ENCODE measurements around the gene CKS2.
"Not testable (repeated sequence)": the region's sequence is repeated elsewhere in the genome, so short reads cannot be mapped to it uniquely, and the experiment has no call there.

CKS2 gene

DNA sequence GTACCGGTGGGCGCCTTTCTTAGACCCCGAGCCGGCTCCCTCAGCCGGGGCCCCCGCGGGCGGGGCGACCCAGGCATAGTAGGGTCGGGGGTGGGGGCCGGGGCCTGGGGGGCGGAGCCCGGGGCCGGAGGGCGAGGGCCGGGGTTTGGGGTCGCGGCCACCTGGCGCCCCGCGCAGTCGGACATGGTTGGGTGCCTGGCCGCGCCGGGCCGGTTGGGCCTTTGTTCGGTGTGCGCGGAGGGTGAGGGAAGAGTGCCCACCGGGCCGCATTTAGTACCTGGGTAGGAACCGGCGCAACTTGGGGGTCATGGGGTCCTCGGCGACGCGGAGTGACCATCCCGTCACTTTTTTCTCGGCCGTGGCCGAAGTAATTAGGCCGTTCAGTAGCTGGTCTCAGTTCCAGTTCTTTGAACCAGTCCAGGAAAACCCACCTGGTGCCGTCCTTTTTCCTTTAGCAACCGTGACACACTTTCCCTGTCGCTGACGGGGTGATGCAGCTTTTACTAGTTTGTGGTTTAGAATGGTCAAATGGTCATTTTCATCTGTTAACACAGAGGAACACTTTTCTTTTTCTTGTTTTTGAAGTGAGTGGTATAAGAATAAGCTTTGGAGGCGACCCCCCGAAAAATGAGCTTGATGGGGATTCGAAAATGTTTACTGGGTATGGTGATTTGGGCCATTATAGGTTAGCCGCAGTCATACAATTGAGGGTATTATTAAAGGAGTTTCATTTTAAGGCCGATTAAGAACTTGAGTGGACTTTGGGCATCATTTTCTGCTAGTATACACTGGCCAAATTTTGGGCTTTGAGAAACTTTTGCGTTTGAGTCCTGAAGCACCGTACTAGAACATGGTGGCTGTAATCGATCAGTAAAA, 589 bp downstream of the CKS2 start:
- DNase-seq (ENCODE audit: low read depth) = peak; percentile 3

DNA sequence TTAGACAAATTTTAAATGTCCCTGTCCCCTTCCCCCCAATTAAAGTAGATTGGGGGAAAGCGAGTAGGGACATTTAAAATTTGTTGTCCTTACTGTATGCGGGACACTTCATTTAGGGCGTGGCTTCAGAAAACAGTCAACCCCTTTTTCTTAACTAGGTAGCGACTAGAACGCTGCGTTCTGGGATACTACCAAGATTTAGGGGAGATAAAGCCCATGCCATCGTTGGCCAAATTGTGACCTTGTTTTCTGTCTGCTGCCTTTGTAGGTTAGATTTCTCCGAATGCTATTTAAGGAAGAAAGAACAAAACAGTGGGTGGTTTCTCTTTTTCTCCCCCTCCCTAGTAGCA, 1.2 kb downstream of the CKS2 start:
- no peak for DNase-seq (ENCODE audit: low read depth)

DNA sequence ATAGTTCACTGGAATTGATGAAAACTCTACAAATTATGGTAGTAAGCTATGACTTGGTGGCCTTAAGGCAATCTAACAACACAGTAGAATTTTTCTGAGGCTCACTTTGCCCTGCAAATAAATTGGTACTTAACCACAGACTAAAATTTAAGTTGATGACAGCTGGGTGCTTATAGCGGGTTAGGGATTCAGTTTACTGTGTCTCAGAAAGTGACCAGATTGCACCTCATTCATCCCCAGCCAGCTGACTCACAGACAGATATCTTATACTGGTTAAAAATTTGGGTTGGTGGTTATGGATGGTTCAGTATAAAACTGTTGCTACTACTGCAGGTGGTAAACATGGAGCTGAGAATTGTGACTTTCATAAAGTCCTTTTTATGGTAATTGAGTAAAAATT, 2.8 kb downstream of the CKS2 start:
- no peak for DNase-seq (ENCODE audit: low read depth)

GRCh38 chr9:89314955-89315354, 4.0 kb downstream of the CKS2 start:
- no peak for DNase-seq (ENCODE audit: low read depth)

DNA sequence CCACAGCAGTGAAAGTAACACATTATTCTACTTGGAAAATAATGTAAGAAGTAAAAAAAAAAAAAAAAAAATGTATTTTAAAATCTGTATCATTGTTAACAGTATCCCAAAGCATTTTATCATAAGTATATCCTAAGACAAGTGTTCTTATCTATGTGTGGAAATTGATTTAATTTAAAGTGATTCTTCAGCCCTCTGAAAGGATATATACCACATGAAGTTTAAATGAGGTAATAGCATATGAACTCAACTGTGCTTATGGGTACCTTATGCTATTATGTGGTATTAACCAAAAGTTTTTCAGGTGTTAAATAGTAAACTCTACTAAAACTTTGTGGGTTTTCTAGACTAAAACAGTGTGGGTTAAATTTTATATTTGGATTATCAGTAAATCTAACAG, 4.5 kb downstream of the CKS2 start:
- DNase-seq (ENCODE audit: low read depth) = no peak

DNA sequence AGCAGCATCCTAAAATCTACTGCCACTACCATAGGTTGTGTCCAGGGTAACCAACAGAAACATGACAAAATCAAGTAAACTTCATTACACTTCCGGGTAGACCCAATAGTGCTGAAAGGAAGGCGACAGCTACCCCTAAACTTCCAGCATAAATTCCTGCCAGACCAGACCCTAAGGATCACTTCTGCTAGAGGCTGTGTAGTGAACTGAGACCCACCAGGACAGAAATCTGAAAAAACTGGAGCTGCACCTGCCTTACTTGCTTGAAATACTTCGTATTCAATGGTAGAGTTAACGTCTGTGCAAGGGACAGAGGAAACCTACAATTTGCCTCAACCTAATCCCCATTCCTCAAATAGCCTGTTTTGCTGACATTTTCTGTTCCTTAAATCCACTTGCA, 6.3 kb downstream of the CKS2 start:
- no peak for DNase-seq (ENCODE audit: low read depth)

GRCh38 chr9:89318123-89319014, 7.4 kb downstream of the CKS2 start, which contains the start of gene SECISBP2:
TSS of gene SECISBP2 (plus strand) at chr9:89318500. CDS start at chr9:89318577, 77 bp downstream.
- DNase-seq (ENCODE audit: low read depth) = peak; percentile 88

GRCh38 chr9:89319015-89319905, 8.3 kb downstream of the CKS2 start:
- no peak for DNase-seq (ENCODE audit: low read depth)

GRCh38 chr9:89323390-89323789, 12.4 kb downstream of the CKS2 start:
- no peak for DNase-seq (ENCODE audit: low read depth)

GRCh38 chr9:89325733-89326132, 14.7 kb downstream of the CKS2 start:
- DNase-seq (ENCODE audit: low read depth) = no peak

- DNase-seq (ENCODE audit: low read depth) = no peak
These were observed 17.1 kb downstream of the CKS2 start for GRCh38 chr9:89328064-89328463.

DNA sequence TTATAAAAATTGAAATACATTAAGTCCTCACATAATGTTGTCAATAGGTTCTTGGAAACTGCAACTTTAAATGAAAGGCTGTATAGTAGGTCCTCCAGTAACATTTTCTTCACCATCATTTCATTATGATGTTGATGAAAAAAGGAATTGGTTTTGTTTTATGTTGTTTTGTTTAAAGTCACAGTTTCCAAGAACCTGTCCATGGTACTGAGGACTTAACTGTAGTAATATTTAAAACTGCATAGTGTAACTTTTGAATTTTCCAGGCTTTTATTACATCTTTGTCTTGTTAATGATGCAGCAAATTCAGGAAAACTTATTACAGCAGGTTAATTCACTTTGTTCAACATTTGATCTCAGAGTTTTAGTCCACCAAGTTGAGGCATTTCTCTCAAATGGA, 18.9 kb downstream of the CKS2 start:
- no peak for DNase-seq (ENCODE audit: low read depth)

DNA sequence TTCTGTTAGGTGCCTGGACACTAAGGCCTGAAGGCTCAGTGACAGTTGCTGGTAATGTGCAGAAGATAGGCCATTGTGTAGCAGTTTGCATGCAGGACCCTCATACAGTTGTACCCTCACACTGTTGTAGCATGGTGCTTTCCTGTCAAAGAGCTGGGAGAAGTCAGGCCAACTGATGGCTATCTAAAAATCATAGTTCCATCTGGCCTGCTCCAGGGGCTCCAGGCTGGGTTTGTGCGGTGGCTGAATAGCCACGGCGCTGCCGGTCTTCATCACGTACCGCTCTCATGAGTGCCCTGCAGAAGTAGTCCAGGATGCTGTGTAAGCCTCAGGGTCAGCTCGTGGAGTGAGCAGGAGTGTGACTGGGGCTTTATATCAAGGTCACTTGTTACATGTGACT, 19.5 kb downstream of the CKS2 start:
- no peak for DNase-seq (ENCODE audit: low read depth)

DNA sequence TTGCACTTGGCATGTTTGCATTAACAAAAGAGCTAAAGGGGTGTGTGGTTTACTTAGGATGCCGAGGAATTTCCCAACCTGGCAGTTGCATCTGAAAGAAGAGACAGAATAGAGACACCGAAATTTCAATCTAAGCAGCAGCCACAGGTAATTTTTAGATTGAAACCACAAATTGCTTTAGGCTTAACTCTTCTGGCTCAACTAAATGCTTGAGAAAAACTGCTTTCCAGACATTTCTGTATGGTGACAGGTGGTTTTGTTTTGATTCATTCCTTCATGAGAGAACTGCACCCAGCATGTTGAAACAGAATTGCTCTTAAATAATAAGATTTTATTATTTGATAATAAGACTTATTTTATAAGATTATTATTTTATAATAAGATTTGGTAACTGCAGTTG, 28.8 kb downstream of the CKS2 start:
- DNase-seq (ENCODE audit: low read depth) = no peak

DNA sequence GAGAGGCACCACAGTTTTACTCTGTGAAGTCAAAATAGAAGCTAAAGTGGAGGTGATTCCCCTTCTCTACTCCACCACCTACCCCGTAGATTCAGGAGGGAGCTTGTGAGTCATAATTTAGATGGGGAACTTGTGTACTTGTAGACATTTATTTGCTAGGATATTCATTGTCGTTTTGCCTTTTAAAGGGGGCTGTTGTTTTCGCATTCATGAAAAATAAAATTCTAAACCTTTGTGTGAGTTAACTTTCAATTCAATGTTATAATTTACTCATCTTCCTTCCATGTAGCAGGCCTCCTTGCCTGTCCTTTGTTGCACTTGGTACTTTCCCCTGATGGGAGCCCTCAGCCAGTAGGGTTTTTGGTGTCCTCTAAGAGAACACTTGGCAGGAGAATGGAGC, 29.3 kb downstream of the CKS2 start:
- DNase-seq (ENCODE audit: low read depth) = no peak

DNA sequence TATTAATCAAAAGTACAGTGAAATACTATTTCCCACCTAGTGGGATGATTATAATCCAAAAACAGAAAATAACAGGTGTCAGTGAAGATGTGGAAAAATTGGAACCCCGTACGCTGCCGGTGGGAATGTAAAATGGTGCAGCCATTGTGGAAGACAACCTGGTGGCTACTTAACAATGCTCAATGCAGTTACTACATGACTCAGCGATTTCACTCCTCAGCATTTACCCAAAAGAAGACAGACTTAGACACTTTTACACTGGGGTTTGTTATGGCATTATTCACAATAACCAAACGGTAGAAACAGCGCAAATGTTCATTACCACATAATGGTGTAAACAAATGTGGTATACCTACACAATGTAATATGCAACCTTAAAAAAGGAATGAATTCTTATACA, 31.2 kb downstream of the CKS2 start:
- no peak for DNase-seq (ENCODE audit: low read depth)

DNA sequence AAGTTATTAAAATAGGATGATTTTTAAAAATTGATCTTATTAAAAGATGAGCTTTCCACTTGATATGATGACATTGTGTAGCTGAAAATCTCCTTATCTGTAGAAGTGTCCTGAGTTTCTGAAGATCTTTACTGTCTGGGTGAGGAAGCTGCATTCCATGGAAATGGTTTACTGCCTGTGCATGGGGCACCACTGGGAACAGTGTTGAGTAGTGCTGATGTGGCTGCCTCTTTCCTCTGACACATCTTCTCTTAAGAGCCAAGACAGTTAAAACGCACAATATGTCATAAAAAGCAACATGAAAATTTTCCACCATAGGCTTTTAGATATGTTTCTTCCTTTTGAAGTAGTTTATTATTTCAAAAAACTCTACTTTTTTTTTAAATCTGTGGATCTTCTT, 32.0 kb downstream of the CKS2 start:
- no peak for DNase-seq (ENCODE audit: low read depth)

GRCh38 chr9:89343812-89344211, 32.8 kb downstream of the CKS2 start:
- DNase-seq (ENCODE audit: low read depth) = not testable (repeated sequence)

GRCh38 chr9:89345476-89345875, 34.5 kb downstream of the CKS2 start:
- DNase-seq (ENCODE audit: low read depth) = no peak

GRCh38 chr9:89346696-89347095, 35.7 kb downstream of the CKS2 start:
- DNase-seq (ENCODE audit: low read depth) = no peak

DNA sequence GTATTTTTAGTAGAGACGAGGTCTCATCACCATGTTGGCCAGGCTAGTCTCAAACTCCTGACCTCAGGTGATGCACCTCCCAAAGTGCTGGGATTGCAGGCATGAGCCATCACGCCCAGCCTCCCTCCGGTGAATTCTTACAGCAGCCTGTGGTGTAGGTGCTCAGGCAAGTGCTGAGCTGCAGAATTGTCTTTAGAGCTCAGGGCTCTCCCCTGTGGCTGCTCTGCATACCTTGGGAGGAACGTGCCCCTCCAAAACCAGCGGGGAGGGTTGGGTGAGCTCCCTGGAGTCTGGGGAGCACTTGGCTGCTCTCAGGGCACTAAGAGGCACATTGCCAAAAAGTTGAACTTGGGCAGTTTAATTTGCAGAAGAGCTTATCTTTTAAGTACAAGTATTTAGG, 36.7 kb downstream of the CKS2 start:
- DNase-seq (ENCODE audit: low read depth) = no peak

GRCh38 chr9:89349607-89350006, 38.6 kb downstream of the CKS2 start:
- DNase-seq (ENCODE audit: low read depth) = no peak
